CD4-positive, alpha-beta T cell treated with Interleukin-1 beta for 1 hour (primary cell): ENCODE results near the gene KAT6B.
"Not testable (repeated sequence)": the region's sequence is repeated elsewhere in the genome, so short reads cannot be mapped to it uniquely, and the experiment has no call there.

Experiments used
- DNase-seq, 2 donors: peaks; one replicate each; pipeline ENCODE4 v3.0.0-alpha.2; 2020 to 2022

Gene KAT6B

DNA sequence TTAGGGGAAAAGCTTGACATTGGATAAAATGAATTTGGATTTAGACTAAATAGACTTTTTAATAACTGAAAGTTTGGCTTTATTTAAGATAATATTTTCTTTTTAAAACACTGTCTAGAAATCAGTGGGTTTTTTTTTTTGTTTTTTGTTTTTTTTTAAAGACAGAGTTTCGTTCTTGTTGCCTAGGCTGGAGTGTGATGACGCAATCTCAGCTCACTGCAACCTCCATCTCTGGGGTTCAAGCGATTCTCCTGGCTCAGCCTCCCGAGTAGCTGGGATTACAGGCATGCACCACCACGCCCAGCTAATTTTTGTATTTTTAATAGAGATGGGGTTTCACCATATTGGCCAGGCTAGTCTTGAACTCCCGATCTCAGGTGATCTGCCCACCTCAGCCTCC is 66.9 kb downstream of the KAT6B start:
- not testable (repeated sequence) for DNase-seq

DNA sequence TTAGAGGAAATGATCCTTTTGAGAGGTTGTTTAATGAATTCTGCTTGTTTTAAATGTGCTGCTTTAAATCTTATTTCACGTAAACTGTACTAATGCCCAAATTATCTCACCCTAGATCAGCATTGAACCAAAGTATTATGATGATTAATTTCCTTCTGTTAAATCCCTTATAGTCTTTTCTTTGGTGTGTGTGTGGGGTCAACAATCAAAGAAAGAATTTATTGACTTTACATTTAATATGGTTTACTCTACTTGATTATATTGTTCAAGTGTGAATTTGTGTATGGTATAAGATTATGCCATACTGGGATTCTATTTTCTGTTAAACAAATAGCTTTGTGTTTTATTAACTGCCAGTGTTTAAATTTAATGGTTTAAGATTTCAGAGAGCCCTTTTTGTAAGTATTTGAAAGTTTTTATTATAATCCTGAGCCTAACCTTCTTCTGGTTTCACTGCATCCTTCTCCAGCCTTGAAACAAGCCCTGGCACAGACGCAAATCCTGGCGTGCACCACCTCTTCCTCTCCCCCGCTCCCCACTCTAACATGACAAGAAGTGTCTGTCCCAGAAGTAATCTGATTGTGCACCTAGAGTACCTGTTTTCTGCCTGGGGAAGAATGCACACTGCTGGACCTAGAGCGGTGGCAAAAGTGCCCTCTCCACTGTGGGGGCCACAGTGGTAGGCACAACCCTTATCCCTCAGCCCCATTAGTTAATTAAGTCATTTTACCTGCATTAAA is 70.6 kb downstream of the KAT6B start:
- DNase-seq: no peak

DNA sequence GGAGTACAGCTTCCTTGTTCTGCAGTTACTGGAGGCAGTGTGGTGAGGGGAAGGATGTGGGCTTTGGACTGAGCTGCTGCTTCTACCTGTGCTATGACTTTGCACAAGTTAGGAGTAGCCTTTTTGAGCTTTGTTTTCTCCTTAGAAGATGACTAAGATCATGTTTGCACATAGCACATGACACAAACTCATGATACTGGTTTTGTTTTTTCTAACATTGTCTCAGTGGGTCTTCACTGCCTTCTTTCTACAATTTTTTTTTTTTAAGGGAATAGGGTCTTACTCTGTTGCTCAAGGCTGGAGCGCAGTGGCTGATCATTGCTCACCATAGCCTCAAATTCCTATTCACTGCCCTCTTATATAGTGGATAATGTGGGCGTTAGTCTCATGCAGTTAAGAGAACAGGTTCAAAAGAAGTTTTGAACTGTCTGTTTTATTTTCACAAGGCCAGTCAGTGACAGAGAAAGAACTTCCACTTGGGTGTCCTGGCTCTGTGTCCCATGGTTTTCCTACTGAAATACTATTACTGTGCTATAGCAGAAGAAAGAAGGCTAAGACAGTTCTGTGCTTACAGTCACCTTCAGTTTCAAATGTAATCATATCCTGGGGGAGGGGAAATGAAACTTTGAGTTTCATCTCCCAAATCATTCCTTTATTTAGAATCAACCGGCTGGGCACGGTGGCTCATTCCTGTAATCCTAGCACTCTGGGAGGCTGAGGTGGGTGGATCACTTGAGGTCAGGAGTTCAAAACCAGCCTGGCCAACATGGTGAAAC is 72.0 kb downstream of the KAT6B start:
- DNase-seq: peak in 1 of 2 donors; percentile 14

DNA sequence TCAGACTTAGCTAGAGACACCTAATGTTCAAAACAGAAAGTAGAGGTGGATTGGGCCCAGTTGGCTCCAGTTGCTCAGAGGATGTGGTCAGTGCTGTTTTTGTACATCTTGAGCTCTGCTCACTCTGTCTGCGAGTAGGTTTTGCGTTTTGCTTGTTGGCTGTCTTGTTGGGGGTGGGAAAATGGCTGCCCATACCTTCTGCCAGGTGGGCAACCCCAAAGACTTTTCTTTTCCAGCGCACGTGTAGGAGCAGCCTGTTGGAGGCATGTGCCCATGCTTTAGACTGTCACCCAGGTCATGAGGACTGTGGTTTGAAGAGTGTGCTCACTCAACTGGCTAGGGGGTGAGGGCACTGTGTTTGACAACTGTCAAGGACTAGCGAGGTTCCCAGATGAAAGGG is 73.9 kb downstream of the KAT6B start:
- DNase-seq: peak; percentile 13 to 37

DNA sequence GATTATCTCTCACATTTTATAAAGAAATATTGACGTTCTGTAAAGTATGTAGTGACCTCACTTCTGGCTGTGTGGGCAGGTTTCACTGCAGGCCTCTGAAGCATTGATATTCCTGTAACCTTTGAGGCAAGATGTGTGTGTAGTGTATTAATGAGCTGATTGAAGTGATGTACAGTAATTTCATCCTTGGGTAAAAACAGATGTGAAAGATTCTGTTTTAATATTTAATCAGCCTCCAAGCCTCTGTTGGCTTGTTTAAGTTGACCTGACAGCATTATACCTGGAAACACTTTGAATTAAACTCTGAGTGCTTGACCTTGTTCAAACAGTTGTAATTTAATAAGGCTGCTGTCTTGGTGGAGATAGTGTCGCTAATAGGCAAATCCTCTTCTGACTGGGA is 74.9 kb downstream of the KAT6B start:
- DNase-seq: no peak

DNA sequence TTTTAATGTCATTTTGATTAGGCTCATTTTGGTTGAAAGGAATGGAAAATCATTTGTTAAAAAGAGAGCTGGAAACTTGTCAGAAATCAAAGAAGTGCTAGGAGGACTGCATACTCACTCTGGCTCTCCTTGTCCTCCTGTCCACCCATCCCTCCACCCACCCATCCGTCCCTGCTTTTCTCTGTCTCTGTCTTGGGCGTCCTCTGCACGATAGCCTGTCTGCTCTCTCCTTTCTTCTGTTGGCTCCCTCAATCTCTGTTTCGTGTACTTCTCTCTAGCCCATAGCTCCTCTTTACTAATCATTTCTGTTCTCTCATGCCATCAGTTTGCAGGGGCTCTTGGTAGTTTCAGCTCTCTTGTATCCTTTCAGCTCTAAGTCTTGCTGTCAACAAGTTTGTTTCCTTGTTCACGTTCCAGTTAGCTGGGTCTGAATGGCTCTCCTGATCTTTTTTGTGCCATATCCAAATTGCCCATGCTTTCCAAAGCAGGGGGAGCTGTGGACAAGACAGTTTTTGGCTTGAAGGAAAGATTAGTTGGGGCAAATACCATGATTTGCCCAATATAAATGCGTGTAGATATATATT is 75.6 kb downstream of the KAT6B start:
- DNase-seq: no peak

DNA sequence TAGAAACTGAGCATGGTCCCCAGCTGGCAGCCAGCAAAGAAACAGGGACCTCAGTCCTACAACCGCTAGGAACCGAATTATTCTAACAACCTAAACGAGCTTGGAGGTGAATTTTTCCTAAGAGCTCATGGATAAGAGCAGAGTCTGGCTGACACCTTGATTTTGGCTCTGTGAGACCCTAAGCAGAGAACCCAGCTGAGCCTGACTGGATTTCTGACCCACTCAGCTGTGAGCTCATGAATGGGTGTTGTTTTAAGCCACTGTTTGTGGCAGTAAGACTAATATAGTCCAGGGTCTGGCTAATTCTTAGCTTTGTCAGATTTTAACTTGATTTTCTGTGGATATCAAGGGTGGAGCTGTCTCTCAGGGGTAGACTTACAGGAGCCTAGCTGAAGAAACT is 77.1 kb downstream of the KAT6B start:
- DNase-seq: no peak

DNA sequence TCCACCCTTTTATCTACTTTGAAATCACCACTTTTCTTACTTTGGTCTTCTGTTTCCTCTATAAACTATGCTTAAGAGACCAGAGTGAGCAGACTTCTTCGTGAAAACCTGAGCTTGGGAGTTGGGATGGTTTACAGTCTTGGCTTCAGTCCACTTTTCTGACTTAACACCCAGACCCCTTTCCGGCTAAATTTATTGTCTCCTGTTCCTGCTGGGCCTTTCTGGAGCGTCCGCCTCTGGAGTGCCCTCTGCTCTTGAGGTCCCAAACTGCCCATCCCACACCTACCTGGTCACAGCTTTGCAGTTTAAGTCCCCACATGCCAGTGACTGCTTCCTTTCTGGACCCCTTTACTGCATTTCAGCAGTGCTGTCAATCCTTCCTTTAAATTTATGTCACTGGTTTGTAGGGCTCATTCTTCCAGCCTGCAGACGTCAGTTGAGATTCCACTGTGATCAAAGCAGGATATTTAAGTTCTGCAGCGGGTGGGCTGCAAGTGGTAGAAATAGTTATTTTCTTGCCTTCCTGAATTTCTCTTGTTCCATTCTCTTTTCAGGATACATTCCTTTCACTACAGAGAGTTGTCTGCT is 80.3 kb downstream of the KAT6B start:
- DNase-seq: no peak

DNA sequence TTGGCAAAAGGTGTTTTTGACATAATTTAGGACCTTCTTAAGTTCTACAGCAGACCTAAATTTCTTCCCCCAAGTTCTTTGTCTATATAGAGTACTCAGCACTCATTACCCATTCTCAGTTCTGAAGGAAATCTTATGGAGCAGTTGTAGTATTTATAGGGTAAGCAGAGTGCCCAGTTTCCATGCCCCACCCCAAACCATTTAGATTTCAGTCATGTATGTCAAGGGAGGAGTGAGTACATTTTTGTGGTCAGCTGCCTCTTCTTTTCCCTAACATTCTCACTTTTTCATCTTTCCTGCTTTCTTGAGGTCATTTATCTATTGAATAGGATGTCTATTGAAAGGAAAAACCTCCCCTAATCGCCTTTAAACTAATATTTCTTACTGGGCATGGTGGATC is 83.3 kb downstream of the KAT6B start:
- DNase-seq: no peak

DNA sequence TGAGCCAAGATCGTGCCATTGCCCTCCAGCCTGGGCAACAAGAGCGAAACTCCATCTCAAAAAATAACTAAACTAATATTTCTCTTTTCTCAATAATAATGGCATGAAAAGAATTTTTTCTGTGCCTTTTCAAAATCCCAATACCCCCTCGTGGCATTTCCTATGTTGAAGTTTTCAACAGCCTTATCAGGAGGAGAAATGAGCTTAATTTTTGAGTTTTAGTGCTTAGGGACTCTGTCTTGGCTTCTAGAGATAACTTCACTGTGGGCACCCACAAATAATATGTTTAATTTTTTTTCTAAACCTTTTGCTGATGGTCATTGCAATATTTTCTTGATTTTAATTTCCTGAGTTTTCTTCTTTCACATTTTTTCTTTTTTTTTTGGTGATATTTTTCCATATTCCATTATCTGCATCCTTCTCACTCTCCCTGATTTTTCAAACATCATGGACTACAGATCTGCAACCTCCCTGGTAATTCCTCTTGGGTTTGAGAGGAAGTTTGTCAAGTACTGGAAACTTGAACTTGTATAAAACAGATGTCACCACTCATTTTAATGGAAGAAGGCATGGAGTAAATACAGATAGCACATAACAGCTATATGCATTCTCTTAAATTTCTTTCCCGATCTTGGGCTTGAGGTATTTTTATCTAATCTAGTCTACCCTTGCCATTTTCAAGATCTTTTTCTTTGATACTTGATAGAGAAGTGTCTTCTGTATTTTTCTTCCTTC is 84.0 kb downstream of the KAT6B start:
- DNase-seq: no peak

DNA sequence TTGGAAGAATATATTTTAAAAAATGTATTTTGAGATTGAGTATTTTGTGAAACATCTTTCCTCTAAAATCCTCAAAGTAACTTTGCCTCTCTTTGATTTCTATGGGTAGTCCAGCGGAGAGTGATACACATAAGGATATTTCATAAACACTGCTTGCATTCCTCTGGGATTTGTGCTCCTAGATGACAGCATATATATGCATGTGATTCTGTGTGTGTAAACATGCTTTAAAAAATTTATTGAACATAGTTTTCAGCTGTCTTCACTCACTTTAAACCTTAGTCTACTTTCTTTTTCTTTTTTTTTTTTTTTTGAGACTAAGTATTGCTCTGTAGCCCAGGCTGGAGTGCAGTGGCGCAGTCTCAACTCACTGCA is 84.6 kb downstream of the KAT6B start:
- no peak for DNase-seq

DNA sequence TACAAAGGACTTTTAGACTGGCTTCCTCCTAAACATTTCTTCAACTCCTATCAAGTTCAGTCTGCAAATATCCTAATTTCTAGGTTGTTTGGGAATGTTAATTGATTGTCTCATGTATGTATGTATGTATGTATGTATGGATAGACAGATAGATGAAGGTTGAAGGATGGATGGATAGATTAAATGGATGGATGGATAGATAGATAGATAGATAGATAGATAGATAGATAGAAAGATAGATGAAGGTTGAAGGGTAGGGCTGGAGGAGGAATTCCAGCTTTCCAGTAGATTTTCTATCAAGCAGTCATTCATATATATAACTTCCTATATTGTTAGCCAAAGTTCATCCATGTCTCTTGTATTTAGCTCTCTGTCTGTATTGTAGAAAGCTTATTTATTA is 85.8 kb downstream of the KAT6B start:
- no peak for DNase-seq

DNA sequence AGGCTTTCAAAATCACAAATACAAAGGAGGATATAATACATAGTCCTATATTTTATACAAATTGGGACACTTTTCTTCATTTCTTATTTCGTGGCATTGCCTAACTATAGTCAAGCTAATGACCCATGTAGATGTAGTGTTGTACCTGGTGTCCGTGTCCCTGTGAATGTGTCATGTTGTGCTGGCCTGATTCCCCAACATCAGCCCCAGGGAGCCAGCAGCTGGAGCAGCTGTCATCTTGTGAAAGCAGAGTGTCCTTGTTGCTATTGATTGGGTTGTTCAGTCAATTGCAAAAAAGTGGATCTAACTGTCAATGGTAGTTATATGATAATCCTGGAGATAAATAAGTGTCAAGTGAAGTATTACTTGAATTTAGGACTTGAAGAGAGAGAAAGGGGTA is 86.3 kb downstream of the KAT6B start:
- no peak for DNase-seq

DNA sequence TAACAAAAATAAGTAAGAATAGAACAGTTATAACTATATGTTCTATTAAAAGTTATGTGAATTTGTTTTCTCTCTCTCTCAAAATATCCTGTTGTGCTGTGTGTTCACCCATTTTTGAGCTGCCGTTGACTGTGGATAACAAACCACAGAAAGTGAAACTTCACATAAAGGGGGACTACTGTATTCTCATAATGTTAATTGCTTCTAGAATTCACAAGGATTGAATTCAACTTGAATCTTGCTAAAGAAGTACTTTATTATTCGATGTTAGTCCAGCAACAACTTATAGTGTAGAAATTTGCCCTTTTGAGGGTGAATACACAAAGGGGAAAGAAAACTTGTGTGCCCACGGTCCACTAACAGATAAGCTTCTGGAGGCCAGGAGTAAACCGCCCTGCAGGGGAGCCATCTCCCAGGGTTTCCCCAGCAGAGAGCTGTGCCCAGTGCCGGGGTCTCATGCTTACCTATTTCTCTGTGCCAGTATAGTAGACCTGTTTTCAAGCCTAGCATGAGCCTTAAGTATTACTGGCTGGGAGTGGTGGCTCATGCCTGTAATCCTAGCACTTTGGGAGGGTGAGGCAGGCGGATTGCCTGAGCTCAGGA is 87.1 kb downstream of the KAT6B start:
- DNase-seq: no peak

DNA sequence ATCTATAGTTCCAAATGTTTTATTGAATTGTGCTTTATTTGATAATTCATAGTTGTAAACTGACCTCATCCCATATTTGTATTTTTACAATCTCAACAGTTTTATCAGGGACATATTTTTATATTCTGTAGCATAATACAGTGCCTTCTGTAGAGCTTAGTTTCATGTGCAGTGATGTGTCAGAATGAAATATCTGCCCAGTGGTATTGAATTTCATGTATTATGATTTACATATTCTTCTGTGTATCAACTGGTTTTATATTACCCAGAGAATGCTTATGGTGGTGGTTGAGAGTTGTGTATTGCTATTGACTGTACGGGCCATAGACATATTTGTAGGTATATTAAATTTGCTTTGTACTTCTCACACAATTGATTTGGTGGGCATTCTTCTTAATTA is 89.9 kb downstream of the KAT6B start:
- no peak for DNase-seq

DNA sequence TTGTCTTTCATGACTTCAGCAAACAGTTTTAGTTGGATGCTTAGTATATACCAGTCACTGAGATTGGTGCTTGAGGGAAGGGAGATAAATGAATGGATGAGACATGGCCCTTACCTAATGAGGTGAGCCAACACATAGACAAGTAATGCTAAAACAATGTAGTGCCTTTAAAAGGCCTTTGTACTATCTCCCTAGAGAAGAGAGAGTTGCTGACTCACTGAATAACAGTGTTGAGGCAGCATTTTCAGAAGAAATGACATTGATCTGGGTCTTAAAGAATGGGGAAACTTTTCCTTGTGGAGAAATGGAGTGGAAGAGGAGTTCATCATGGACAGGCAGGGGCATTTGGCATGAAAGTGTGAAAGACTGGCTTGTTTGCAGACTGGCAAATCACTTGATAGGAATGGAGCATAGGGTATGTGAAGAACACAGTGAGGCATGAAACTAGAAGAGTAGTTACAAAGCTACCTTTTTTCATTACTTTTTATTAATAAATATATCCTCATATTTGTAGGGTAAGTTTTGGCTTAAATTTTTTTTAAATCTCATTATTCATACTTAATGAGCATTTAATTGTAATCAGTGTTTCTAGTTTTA is 91.2 kb downstream of the KAT6B start:
- no peak for DNase-seq

DNA sequence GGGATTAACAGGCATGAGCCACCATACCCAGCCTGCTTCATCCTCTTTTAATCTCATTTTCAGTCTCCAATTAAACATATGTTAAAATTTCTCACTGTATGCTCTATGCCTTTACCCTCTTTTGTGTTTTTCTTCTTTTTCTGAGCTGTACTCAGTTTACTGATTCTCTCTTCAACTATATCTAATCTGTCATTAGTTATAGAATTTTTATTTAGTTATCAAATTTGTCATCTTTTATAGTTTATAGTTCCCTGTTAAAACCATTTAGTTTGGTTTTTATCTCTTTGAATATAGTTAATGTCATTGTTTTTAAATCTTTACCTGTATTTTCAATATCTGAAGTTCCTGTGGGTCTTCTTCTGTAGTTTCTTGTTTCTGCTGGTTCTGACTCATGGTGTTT is 93.3 kb downstream of the KAT6B start:
- no peak for DNase-seq

DNA sequence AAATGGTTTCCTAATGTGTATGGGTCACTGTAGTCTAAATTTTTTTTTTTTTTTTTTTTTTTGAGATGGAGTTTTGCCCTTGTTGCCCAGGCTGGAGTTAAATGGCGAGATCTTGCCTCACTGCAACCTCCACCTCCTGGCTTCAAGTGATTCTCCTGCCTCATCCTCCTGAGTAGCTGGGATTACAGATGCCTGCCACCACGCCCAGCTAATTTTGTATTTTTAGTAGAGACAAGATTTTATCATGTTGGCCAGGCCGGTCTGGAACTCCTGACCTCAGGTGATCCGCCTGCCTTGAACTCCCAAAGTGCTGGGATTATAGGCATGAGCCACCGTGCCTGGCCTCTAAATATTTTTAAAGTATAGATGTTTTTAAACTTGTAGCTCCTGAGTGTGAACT is 94.7 kb downstream of the KAT6B start:
- DNase-seq: not testable (repeated sequence)

DNA sequence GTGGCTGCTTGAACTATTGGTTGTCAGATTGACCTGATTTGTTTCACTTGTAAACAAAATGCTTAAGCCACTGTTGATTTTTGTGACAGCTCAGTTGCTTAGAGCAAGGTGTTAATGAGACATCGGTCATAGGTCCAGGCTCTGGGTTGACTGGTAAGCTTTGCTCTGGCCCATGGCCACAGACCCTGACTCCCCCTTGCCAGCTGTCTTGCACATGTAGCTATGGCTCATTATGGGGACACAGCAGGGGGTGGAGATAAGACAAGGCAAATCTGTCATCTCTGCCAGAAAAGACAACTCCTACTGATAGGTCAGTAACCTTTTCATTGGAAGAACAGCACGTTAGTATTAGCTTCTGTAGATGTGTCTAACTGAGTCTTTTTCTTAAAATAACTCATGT is 95.3 kb downstream of the KAT6B start:
- DNase-seq: no peak

DNA sequence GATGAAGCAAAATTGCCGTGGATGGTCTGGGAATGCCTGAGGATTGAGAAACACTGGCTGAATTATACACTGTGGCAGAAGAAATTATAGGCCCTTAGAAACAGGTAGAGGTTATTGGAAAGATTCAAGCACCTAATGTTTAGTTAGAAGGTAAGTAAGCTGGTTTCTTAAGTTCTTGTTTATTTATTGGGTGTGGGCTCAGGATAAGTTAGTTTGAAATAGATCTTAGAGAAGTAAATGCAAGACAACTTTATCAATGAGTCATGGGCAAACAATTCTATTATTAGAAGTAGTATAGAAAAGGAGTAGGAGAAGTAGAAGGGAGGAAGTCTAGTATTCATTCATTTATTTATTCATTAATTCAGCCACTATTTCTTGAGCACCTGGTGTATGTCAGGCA is 96.5 kb downstream of the KAT6B start:
- DNase-seq: no peak

DNA sequence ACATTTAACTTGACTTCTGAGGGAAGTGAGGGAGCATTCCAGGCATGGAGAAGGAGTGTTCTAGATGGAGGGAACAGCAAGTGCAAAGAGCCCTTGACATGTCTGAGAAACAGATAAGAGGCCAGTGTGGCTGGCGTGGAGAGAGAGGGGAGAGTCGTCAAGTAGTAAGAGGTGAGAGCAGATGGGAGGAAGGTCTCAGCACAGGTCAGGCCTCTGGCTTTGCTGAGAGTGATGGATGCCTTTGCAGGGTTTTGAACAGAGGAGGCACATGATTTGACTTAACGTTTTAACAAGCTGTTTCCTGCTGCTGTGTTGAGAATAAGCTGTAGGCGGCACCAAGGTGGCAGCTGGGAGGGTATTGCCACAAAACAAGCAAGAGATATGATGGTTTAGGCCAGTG is 97.2 kb downstream of the KAT6B start:
- DNase-seq: no peak

DNA sequence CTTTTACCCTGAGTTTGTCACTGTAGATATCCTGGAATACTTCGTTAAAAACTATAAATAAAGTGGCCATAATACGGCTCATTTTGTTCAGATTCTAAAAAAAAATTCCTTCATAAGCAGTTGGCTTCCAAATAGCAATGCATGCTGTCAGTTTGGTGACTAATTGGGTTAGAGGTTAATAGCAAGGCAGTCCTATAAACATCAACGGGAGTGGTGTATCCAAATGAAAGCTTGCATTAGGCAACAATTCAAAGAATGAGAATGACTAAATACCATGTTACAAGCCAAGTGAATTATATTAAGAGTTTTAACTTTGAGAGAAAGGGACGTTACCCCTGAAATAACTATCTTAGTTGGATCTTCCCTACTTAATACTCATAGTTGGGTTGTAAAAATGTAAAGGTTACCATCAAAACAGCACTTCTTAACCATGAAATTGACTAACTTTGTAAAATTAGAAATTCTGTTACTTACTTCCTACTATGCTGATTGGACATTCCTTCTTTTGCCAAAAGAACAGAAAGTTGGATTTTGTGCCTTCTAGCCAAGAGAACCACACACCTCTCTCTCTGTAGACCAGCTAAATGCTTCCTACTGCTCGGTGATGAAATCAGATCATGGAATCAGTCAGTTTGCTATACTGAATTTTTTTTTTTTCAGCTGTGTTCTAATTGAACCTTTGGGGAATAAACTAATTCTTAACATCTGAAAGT is 98.0 kb downstream of the KAT6B start:
- DNase-seq: no peak
